Uterus (tissue), 2 donors: ENCODE measurements around the gene ULK4.

Source experiments
- CTCF ChIP-seq, 4 experiments: fragments of 200-600 bp in 2 of 4; fragments of 450-650 bp in 2 of 4; sonication (generic) in 2 of 4; IDR thresholded peaks; one replicate each; pipeline ENCODE4 v1.5.1; 2016 to 2019; ENCODE audit warnings: antibody characterized with exemption in 4 of 4, mild to moderate bottlenecking in 2 of 4, moderate library complexity in 1 of 4
- POLR2A ChIP-seq, 2 donors: fragments of 450-650 bp; IDR thresholded peaks; one replicate each; pipeline ENCODE4 v1.6.1; 2016; ENCODE audit warnings: antibody characterized with exemption in 2 of 2, mild to moderate bottlenecking in 1 of 2, moderate library complexity in 1 of 2

DNA sequence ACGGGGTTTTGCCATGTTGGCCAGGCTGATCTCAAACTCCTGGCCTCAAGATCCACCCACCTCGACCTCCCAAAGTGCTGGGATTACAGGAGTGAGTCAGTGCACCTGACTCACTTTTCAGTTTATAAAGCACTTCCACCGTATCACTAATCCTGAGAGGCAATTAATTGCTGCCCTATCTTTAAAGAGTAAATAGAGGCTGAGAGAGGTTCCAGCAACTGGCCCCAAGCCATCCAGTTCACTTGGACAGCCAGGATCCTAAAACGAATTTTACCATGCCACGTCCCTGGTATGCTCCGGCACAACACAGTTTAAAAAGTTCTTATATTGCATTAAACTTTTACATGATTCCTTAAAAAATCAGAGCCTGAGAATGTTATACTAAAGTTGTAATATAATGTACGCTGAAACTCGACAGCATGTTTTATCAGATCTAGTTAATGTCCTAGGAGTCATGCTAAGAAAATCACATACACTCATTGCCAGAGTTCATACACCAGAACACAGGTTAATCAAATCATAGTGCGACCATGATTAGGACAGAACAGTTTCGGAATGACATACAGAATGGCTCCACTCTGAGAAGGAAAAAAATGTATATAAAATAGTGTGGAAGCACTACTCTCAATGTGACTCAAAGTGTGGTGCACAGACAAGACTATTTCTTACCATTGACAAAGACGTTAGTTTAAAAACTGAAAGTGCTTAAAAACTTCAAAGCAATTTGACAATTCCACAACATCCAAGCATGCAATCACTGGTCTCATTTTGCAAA, 125.4 kb downstream of the ULK4 start:
- no peak for TF ChIP-seq POLR2A (IDR thresholded peaks at IDR 0.05)
- TF ChIP-seq CTCF (IDR thresholded peaks at IDR 0.05): no peak
